HG03521 (cell line): ENCODE results near the gene PATJ.

Source experiments
- ATAC-seq: cut with Tn5 transposase; IDR thresholded peaks from one replicate; pipeline ENCODE4 v1.9.1; 2021; ENCODE audit warnings: mild to moderate bottlenecking, moderate library complexity; ENCODE audit not compliant: unreplicated experiment

Gene PATJ

GRCh38 chr1:61979729-61980128, 237.4 kb downstream of the PATJ start:
- ATAC-seq: no peak

- no peak for ATAC-seq
Measured at GRCh38 chr1:61980561-61980960, 238.3 kb downstream of the PATJ start.

GRCh38 chr1:61981870-61982660, 239.8 kb downstream of the PATJ start:
- ATAC-seq: no peak

GRCh38 chr1:61983236-61983635, 241.0 kb downstream of the PATJ start:
- no peak for ATAC-seq

- ATAC-seq: no peak
Measured at GRCh38 chr1:61992257-61992656, 250.0 kb downstream of the PATJ start.

- ATAC-seq: no peak
Measured at GRCh38 chr1:61993331-61993961, 251.2 kb downstream of the PATJ start.

- ATAC-seq: no peak
Measured at GRCh38 chr1:61995641-61996040, 253.4 kb downstream of the PATJ start.

GRCh38 chr1:61997123-61997522, 254.8 kb downstream of the PATJ start:
- no peak for ATAC-seq

- ATAC-seq: no peak
Measured at GRCh38 chr1:62003777-62004176, 261.5 kb downstream of the PATJ start.

- no peak for ATAC-seq
Measured at GRCh38 chr1:62006690-62007089, 264.4 kb downstream of the PATJ start.

GRCh38 chr1:62011006-62011405, 268.7 kb downstream of the PATJ start:
- no peak for ATAC-seq

- no peak for ATAC-seq
Measured at GRCh38 chr1:62012095-62012494, 269.8 kb downstream of the PATJ start.

- no peak for ATAC-seq
Measured at GRCh38 chr1:62012836-62013235, 270.6 kb downstream of the PATJ start.

GRCh38 chr1:62013264-62013663, 271.0 kb downstream of the PATJ start:
- ATAC-seq: no peak

- no peak for ATAC-seq
Measured at GRCh38 chr1:62022382-62022983, 280.2 kb downstream of the PATJ start.

- no peak for ATAC-seq
Measured at GRCh38 chr1:62024690-62025089, 282.4 kb downstream of the PATJ start.

- no peak for ATAC-seq
Measured at GRCh38 chr1:62025154-62025553, 282.9 kb downstream of the PATJ start.

- no peak for ATAC-seq
Measured at GRCh38 chr1:62025892-62026291, 283.6 kb downstream of the PATJ start.

- no peak for ATAC-seq
Measured at GRCh38 chr1:62029704-62030103, 287.4 kb downstream of the PATJ start.

- no peak for ATAC-seq
Measured at GRCh38 chr1:62034790-62035189, 292.5 kb downstream of the PATJ start.

GRCh38 chr1:62037274-62037673, 295.0 kb downstream of the PATJ start:
- ATAC-seq: no peak

GRCh38 chr1:62038594-62039284, 296.5 kb downstream of the PATJ start:
- ATAC-seq: no peak
